GM21528 (cell line): Measurements from ENCODE around the gene RSL1D1.

Experiments used
- ATAC-seq: cut with Tn5 transposase; IDR thresholded peaks from one replicate; pipeline ENCODE4 v1.9.1; 2021; ENCODE audit warnings: mild to moderate bottlenecking, moderate library complexity; ENCODE audit not compliant: unreplicated experiment, low FRiP score

Gene RSL1D1

GRCh38 chr16:11851294-11852091 lies at the start of gene RSL1D1:
TSS of gene RSL1D1 (minus strand) at chr16:11851542. CDS start at chr16:11851512, 30 bp downstream.
- peak; percentile 87 for ATAC-seq

DNA sequence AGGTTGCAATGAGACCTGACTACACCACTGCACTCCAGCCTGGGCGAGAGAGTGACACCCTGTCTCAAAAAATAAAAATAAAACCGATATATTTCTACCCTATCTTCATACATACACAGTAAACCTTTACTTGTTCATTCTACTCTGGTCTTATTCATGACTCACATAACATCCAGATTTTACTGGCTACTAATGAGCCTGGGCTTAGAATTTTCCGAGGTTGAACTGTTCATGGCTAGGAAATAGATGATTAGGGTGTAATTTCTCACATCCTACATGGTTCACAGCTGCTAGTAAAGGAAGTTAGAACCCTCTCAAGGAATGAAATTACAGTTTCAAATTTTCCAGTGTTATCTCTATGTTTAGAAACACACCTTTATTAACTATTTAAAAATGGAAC lies 49.7 kb upstream of the RSL1D1 start:
- ATAC-seq, result no peak

GRCh38 chr16:11896486-11897176 lies 45.3 kb upstream of the RSL1D1 start:
- ATAC-seq, result no peak

- ATAC-seq, result no peak
Measured at GRCh38 chr16:11893571-11893970, 42.2 kb upstream of the RSL1D1 start.

DNA sequence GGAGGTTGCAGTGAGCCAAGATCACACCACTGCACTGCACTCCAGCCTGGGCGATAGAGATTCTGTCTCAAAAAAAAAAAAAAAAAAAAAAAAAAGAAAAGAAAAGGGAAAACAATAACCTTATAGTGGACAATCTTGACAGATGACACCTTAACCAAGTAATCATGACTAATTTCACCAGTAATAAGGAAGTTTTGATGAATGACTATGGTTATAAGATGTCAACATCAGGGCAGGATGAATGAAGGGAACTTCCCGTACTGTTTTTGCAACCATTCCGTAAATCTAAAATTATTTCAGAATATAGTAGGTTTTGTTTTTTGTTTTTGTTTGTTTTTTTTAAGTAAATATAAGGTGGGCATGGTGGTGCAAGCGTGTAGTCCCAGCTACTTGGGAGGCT lies 41.4 kb upstream of the RSL1D1 start:
- no peak for ATAC-seq

DNA sequence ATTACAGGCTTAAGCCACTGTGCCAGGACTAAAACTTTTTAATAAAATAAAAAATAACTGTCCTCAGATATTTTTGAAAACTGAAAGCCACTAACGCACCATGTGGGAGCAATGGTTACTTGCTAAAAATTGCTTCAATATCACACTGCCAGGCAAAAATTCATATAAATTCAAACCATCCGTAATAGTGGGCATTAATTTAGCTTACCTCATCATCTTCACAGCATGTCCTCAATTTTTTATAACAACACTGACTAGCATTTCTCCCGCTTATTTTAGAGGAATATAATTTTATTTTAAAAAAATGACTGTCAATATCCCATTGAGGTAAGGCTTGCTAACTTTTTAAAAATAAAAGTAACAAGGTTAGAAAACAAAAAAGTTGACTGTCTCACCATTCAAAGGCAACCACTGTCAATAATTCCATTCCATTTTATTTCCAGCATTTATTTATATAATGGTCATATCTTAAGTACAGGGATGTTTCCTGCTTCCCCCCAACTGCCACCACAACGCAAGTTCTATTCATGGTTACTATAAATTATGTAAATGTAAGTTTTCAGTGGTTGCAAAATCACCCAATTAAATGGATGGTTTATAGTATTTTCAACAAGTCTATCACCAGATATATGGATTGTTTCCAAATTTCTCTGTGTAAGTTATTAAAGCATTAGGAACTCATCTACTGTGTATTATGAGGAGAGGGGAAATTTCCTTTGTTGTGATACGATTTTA lies 39.1 kb upstream of the RSL1D1 start:
- no peak for ATAC-seq

GRCh38 chr16:11886881-11887280 lies 35.5 kb upstream of the RSL1D1 start:
- ATAC-seq, result no peak

GRCh38 chr16:11884035-11884434 lies 32.7 kb upstream of the RSL1D1 start:
- no peak for ATAC-seq

DNA sequence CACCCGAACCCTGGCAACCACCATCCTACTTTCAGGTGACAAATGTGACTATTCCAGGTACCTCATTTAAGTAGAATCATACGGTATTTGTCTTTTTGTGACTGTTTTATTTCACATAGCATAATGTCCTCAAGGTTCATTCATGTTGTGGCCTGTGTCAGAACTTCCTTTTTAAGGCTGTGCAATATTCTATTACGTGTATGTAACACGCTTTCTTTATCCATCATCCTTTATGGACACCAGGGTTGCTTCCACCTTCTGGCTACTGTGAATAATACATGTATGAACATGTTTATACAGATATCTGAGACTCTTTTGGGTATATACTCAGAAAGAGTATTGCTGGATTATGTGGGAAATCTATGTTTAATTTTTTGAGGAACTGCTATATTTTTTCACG lies 28.7 kb upstream of the RSL1D1 start:
- ATAC-seq, result no peak

GRCh38 chr16:11877374-11877773 lies 26.0 kb upstream of the RSL1D1 start:
- ATAC-seq, result no peak

GRCh38 chr16:11876306-11876705 lies 25.0 kb upstream of the RSL1D1 start:
- no peak for ATAC-seq

GRCh38 chr16:11875721-11876120 lies 24.4 kb upstream of the RSL1D1 start:
- no peak for ATAC-seq

DNA sequence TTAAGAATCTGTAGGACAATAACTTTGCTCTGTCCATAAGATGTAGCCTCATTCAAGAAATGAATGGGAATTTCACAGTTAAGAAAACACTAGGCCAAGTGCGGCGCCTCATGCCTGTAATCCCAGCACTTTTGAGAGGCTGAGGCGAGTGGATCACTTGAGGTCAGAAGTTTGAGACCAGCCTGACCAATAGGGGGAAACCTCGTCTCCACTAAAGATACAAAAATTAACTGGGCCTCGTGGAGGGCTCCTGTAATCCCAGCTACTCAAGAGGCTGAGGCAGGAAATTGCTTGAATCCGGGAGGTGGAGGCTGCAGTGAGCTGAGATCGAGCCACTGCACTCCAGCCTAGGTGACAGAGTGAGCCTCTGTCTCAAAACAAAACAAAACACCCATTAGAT lies 19.9 kb upstream of the RSL1D1 start:
- no peak for ATAC-seq

DNA sequence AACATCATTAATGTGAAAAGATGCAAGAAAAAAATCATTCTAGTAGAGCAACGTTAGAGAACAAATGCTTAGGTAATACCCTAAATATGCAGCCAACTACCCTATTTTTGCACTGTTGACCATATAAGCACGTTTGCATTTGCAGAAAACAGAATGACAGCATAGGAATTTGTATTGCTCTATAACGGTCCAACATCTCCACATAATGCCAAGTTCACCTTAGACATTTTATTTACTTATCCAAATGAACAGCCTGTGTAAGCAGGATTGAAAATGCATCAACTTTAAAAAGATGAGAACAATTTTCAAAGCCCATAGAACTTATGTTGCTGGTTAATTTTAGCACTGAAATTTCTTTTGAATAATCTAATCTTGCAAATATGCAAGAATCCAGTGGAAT lies 19.1 kb upstream of the RSL1D1 start:
- no peak for ATAC-seq

DNA sequence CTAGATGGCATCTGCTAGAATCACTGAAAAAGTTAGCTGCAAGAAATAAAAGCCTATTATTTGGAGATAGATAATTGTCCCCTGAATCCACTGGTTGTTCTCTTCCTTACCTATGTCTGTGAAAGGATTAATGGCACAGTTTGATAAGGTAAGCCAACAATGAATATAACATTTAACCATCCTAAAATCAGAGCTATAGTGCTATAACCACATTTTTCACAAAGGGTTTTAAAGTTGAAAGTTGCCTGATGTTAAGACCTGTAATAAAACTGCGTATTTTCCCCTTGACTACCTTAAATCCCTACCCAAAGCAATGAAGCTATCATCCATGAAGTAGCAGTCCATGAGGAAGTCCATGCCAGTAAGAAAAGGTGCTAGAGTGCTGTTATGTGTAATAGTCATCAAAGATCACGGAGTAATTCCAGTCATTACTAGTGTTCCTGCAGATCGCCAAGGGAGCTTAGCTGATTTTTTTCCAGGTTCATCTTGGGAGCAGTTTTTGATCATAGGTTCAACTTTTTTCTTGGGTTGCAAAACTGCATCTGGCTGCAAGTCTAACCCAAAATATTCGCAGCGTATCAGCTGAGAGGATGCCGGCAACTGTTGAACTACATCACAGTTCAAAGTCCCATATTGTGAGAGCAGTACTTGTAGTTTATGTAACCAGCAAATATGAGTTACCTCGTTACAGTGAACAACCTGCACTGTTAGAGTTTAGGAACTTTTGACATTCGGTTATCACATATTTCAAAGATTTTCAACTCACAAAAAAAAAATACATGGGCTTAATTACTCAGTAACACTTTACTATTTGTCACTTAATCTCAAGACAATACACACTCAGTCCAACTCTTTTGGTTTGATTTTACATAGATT lies 18.2 kb upstream of the RSL1D1 start:
- ATAC-seq, result no peak

- no peak for ATAC-seq
Measured at GRCh38 chr16:11868412-11868980, 17.2 kb upstream of the RSL1D1 start.

DNA sequence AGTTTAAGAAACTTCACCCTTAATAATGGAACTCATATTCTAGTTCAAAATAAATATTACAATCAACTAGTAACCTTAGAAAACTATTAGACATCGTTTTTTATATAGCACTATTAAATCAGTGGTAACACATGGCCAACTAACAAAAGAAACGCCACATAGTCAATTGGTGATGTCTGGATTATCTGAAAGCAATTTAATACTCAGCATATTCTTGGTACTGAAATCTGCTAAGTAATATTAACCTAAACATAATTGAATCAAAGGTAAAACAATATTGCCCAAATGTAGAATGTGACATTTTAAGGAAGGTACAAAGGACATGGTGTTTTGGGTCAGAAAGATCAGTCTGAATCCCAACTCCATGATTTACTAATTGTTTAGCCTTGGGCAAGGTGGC lies 11.1 kb upstream of the RSL1D1 start:
- ATAC-seq, result no peak

DNA sequence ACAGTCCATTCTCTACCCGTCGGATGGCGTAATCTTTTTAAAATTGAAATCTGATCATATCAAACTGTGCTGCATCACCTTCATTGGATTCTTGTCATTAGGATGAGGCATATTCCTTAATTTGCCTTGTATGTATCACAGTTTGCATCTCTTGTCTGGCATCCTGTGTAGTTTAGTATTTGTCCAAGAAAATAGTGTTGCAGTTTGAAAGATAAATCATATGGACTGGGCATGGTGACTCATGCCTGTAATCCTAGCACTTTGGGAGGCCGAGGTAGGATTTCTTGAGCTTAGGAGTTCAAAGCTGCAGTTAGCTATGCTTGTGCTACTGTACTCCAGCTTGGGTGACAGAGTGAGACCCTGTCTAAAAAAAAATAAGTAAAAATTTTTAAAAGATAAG lies 5.8 kb upstream of the RSL1D1 start:
- ATAC-seq, result no peak

GRCh38 chr16:11852092-11852809 lies 909 bp upstream of the RSL1D1 start:
- no peak for ATAC-seq
